Adrenal gland (tissue), 5 donors: Measurements from ENCODE around the gene VWA5B1.

Experiments used
- CTCF ChIP-seq, 6 experiments: fragments of 450-650 bp in 4 of 6; fragments of 200-600 bp in 2 of 6; sonication (generic) in 1 of 6; IDR thresholded peaks; 1 replicate in 5 of 6; 2 replicates in 1 of 6; pipeline versions ENCODE4 v1.5.1 to v1.8.0; 2016 to 2021; ENCODE audit warnings: antibody characterized with exemption in 6 of 6, mild to moderate bottlenecking in 2 of 6, moderate library complexity in 1 of 6
- POLR2A ChIP-seq, 2 donors: fragments of 450-650 bp; IDR thresholded peaks; one replicate each; pipeline ENCODE4 v1.6.1; 2017; ENCODE audit warnings: antibody characterized with exemption in 2 of 2, mild to moderate bottlenecking in 2 of 2, moderate library complexity in 1 of 2
- donor health status: DM: no; HTN: no; CAD: no.

GRCh38 chr1:20248971-20249612 is 41.6 kb upstream of the VWA5B1 start:
- TF ChIP-seq CTCF (IDR thresholded peaks at IDR 0.05) (no peak), POLR2A (IDR thresholded peaks at IDR 0.05) (no peak)
